ENCODE results near the gene SLC2A13. TPM values are rescaled to one million over a fixed set of nuclear protein-coding genes. Genes with fewer than 3 reads are reported as not detected.

The SLC2A13 gene
- total RNA-seq, 1 experiment from 2014 or later: 1.6 TPM

- POLR2A ChIA-PET (ENCODE audit: unreplicated experiment): no interaction called here
Observed at GRCh38 chr12:39993268-39993667, 112.6 kb downstream of the SLC2A13 start.

GRCh38 chr12:39990122-39991101, 115.5 kb downstream of the SLC2A13 start:
- intact Hi-C loops (cut with micrococcal nuclease; ENCODE audit: unreplicated experiment): loop anchor here (1.0 kb wide), 1 partner anchor 225 kb away; no protein-coding TSS in a partner anchor
- Histone ChIP-seq H3F3A (ENCODE audit: insufficient read depth, low read depth) (no peaks in the 10 kb centered on the region), H3K27me3 (ENCODE audit: insufficient read depth, low read depth) (no peaks in the 10 kb centered on the region), H3K79me2 (ENCODE audit: low read depth) (no peaks in the 10 kb centered on the region), H3K4me2 (no peak overlapping the region), H3K9me3 (ENCODE audit: insufficient read depth, low read depth) (no peaks in the 10 kb centered on the region), H4K20me1 (ENCODE audit: insufficient read depth) (no peaks in the 10 kb centered on the region), H2AFZ (no peak overlapping the region), H3K4me3 (no peak overlapping the region), H3K36me3 (ENCODE audit: low read depth) (no peaks in the 10 kb centered on the region), H3K27ac (no peak overlapping the region), H3K4me1 (replicated peaks; ENCODE audit: insufficient read depth) (no peaks in the 10 kb centered on the region), H3K9me2 (ENCODE audit: insufficient read depth) (no peaks in the 10 kb centered on the region)
- TF ChIP-seq CTCF (conservative IDR thresholded peaks at IDR 0.05): peak; percentile 86
- TF ChIP-seq EZH2 (IDR thresholded peaks at IDR 0.05; ENCODE audit: low read depth): no peak
- POLR2A ChIA-PET (ENCODE audit: unreplicated experiment): no interaction called here
- peak in 1 of 2 experiments; percentile 27 for DNase-seq
- no TSS peak for BruUV-seq (replicated peaks)
- CTCF ChIA-PET: interaction anchor here (1.0 kb wide), 1 partner anchor 225 kb away, joined by 3 read pairs; no protein-coding TSS in a partner anchor

More at GRCh38 chr12:39993268-39993667, 112.6 kb downstream of the SLC2A13 start:
- intact Hi-C loops (cut with micrococcal nuclease; ENCODE audit: unreplicated experiment): no loop called here
- Histone ChIP-seq H3F3A (ENCODE audit: insufficient read depth, low read depth) (no peaks in the 10 kb centered on the region), H2AFZ (no peak overlapping the region), H3K9me3 (ENCODE audit: insufficient read depth, low read depth) (no peaks in the 10 kb centered on the region), H3K36me3 (ENCODE audit: low read depth) (no peaks in the 10 kb centered on the region), H3K4me1 (replicated peaks; ENCODE audit: insufficient read depth) (no peaks in the 10 kb centered on the region), H3K4me2 (no peak overlapping the region), H3K27ac (no peak overlapping the region), H3K79me2 (ENCODE audit: low read depth) (no peaks in the 10 kb centered on the region), H3K4me3 (no peak overlapping the region), H3K9me2 (ENCODE audit: insufficient read depth) (no peaks in the 10 kb centered on the region), H4K20me1 (ENCODE audit: insufficient read depth) (no peaks in the 10 kb centered on the region), H3K27me3 (ENCODE audit: insufficient read depth, low read depth) (no peaks in the 10 kb centered on the region)
- no peak for DNase-seq
- CTCF ChIA-PET: no interaction called here
- BruUV-seq (replicated peaks): no TSS peak
- no peak for TF ChIP-seq EZH2 (IDR thresholded peaks at IDR 0.05; ENCODE audit: low read depth)
- TF ChIP-seq CTCF (conservative IDR thresholded peaks at IDR 0.05): no peak

- Histone ChIP-seq H3K4me1 (replicated peaks; ENCODE audit: insufficient read depth) (no peaks in the 10 kb centered on the region), H3K27ac (no peak overlapping the region), H3K27me3 (ENCODE audit: insufficient read depth, low read depth) (no peaks in the 10 kb centered on the region), H3K9me2 (ENCODE audit: insufficient read depth) (no peaks in the 10 kb centered on the region), H3F3A (ENCODE audit: insufficient read depth, low read depth) (no peaks in the 10 kb centered on the region), H3K4me3 (no peak overlapping the region), H4K20me1 (ENCODE audit: insufficient read depth) (no peaks in the 10 kb centered on the region), H3K9me3 (ENCODE audit: insufficient read depth, low read depth) (no peaks in the 10 kb centered on the region), H3K36me3 (ENCODE audit: low read depth) (no peaks in the 10 kb centered on the region), H2AFZ (no peak overlapping the region), H3K79me2 (ENCODE audit: low read depth) (no peaks in the 10 kb centered on the region), H3K4me2 (no peak overlapping the region)
- no peak for DNase-seq
- BruUV-seq (replicated peaks): no TSS peak
- TF ChIP-seq CTCF (conservative IDR thresholded peaks at IDR 0.05) (no peak), EZH2 (IDR thresholded peaks at IDR 0.05; ENCODE audit: low read depth) (no peak)
- intact Hi-C loops (cut with micrococcal nuclease; ENCODE audit: unreplicated experiment): no loop called here
- CTCF ChIA-PET: interaction anchor here (1.0 kb wide), 1 partner anchor 224 kb away, joined by 3 read pairs; no protein-coding TSS in a partner anchor
- POLR2A ChIA-PET (ENCODE audit: unreplicated experiment): no interaction called here
Observed at GRCh38 chr12:39989501-39989900, 116.4 kb downstream of the SLC2A13 start.
